Adipocyte (in vitro differentiated cells): ENCODE measurements around the gene SLC25A53.
"Not testable (repeated sequence)": the region's sequence is repeated elsewhere in the genome, so short reads cannot be mapped to it uniquely, and the experiment has no call there.

Source experiments
- DNase-seq: peaks from one replicate; pipeline ENCODE4 v3.0.0-alpha.2; 2015; ENCODE audit warnings: low read depth
- H3K27me3 ChIP-seq: replicated peaks from 2 replicates; pipeline ENCODE4 v1.7.0; 2013; ENCODE audit warnings: mild to moderate bottlenecking, low read length, moderate library complexity; ENCODE audit not compliant: control insufficient read depth, insufficient read depth
- H3K36me3 ChIP-seq: 2 replicates; pipeline ENCODE4 v1.7.0; 2013; ENCODE audit warnings: low read length, mild to moderate bottlenecking, moderate library complexity; ENCODE audit not compliant: control insufficient read depth, insufficient read depth, severe bottlenecking
- H3K4me1 ChIP-seq: 2 replicates; pipeline ENCODE4 v1.7.0; 2013; ENCODE audit warnings: mild to moderate bottlenecking, low read length, moderate library complexity; ENCODE audit not compliant: control insufficient read depth, insufficient read depth
- H3K4me3 ChIP-seq: 2 replicates; pipeline ENCODE4 v1.7.0; 2013; ENCODE audit warnings: mild to moderate bottlenecking, low read length, moderate library complexity
- H3K9ac ChIP-seq: 2 replicates; pipeline ENCODE4 v1.7.0; 2013; ENCODE audit warnings: mild to moderate bottlenecking, low read length, moderate library complexity
- H3K9me3 ChIP-seq: 2 replicates; pipeline ENCODE4 v1.7.0; 2013; ENCODE audit warnings: mild to moderate bottlenecking, low read length, moderate library complexity; ENCODE audit not compliant: control insufficient read depth

The SLC25A53 gene

GRCh38 chrX:104098919-104099318, 57.9 kb downstream of the SLC25A53 start:
- Histone ChIP-seq H3K27me3 (peaks cover 33% of the 10 kb centered on the region), H3K9me3 (peaks cover 3% of the 10 kb centered on the region), H3K9ac (no peak overlapping the region), H3K36me3 (no peaks in the 10 kb centered on the region), H3K4me3 (no peak overlapping the region), H3K4me1 (no peaks in the 10 kb centered on the region)
- DNase-seq: no peak

- Histone ChIP-seq H3K4me3 (no peak overlapping the region), H3K27me3 (peaks cover 37% of the 10 kb centered on the region), H3K9ac (no peak overlapping the region), H3K9me3 (peaks cover 3% of the 10 kb centered on the region), H3K4me1 (no peaks in the 10 kb centered on the region), H3K36me3 (no peaks in the 10 kb centered on the region)
- DNase-seq: peak; percentile 82
Observed at GRCh38 chrX:104098151-104098808, 58.5 kb downstream of the SLC25A53 start.

- Histone ChIP-seq H3K4me1 (no peaks in the 10 kb centered on the region), H3K36me3 (no peaks in the 10 kb centered on the region), H3K9ac (no peak overlapping the region), H3K4me3 (no peak overlapping the region), H3K27me3 (peaks cover 49% of the 10 kb centered on the region), H3K9me3 (peaks cover 10% of the 10 kb centered on the region)
- DNase-seq: no peak
Observed at GRCh38 chrX:104085919-104086318, 70.9 kb downstream of the SLC25A53 start.

GRCh38 chrX:104085477-104085876, 71.3 kb downstream of the SLC25A53 start:
- Histone ChIP-seq H3K27me3 (peaks cover 45% of the 10 kb centered on the region), H3K9ac (no peak overlapping the region), H3K9me3 (peaks cover 10% of the 10 kb centered on the region), H3K4me1 (no peaks in the 10 kb centered on the region), H3K4me3 (no peak overlapping the region), H3K36me3 (no peaks in the 10 kb centered on the region)
- no peak for DNase-seq

DNA sequence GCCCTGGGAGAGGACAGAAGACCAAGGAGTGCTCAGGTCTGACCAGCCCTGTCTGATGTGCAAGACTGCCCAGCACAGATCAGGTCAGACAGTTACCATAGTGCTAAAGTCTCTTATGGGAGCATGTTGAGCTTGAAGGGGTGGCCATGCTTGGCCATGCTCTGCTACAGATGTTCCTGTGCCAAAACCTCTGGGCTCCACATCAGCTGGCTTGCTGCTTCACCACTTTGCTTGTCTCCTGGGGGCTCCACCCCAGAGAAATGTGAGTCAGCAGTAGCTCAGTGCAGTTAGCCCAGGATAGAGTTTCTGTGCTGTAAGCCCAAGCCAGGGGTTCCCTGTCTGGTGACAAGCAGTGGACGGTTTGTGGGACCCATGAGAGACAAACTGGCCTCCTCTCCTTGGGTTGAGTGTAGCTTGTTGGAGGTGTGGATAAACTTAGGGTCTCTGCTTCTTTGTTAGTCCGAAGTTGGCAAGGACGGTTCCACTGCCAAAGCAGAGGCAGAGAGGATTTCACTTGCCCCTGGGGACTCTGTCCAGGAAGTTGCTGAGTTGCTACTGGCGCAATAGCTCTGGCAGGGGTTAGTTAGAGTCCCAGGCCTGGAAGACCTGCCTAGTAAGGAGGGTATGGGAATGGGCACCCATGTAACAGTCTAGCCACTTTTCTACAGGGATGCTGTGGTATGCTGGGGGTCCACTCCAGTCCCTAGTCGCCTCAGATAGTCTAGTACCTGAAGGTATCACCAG, 72.1 kb downstream of the SLC25A53 start:
- Histone ChIP-seq H3K36me3 (no peaks in the 10 kb centered on the region), H3K9ac (no peak overlapping the region), H3K4me3 (no peak overlapping the region), H3K4me1 (no peaks in the 10 kb centered on the region), H3K9me3 (peaks cover 8% of the 10 kb centered on the region), H3K27me3 (peaks cover 38% of the 10 kb centered on the region)
- DNase-seq: no peak

DNA sequence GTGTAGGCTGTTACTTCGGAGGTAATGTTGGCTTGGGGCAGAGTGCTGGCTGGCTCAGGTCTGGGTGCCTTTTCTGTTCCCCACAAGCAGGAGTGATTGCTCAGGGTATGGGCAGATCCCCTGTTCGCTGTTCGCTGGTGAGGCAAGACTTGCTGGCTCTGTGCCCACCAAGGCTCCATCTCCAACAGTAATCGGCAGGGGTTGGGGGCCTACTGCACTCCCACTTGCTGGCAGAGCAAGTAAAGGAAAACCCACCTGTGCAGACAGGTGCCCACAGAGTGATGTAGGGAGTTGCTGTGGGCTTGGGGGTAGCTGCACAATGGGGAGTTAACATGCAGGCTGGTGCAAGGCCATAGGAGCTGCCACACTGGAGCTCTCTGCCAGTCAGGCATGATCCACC, 72.7 kb downstream of the SLC25A53 start:
- H3K27me3 ChIP-seq: peaks cover 32% of the 10 kb centered on the region
- no peaks in the 10 kb centered on the region for H3K4me1 ChIP-seq
- DNase-seq: no peak
- H3K9ac ChIP-seq: no peak overlapping the region
- H3K36me3 ChIP-seq: no peaks in the 10 kb centered on the region
- no peak overlapping the region for H3K4me3 ChIP-seq
- H3K9me3 ChIP-seq: peaks cover 4% of the 10 kb centered on the region

DNA sequence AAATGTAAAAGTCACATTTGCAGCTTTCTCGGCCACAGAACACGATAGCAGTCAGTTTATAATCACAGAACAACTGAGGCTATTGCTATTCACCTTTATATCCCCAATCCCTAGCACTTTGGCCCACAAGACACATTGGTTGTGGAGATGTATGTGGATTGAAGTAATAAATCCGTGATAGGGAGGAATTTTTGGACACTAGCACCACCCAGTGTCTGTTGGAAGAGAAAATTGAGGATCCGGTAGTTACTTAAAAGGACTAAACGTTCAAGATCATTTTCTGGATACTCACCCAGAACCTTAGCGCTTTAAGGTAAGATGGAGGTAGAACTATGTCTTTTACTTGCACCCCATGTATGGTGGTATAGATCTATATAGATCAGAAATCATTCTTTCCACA, 79.0 kb downstream of the SLC25A53 start:
- H3K4me3 ChIP-seq, H3K4me1 ChIP-seq, H3K9ac ChIP-seq, DNase-seq, H3K9me3 ChIP-seq, H3K36me3 ChIP-seq, H3K27me3 ChIP-seq: not testable (repeated sequence)

DNA sequence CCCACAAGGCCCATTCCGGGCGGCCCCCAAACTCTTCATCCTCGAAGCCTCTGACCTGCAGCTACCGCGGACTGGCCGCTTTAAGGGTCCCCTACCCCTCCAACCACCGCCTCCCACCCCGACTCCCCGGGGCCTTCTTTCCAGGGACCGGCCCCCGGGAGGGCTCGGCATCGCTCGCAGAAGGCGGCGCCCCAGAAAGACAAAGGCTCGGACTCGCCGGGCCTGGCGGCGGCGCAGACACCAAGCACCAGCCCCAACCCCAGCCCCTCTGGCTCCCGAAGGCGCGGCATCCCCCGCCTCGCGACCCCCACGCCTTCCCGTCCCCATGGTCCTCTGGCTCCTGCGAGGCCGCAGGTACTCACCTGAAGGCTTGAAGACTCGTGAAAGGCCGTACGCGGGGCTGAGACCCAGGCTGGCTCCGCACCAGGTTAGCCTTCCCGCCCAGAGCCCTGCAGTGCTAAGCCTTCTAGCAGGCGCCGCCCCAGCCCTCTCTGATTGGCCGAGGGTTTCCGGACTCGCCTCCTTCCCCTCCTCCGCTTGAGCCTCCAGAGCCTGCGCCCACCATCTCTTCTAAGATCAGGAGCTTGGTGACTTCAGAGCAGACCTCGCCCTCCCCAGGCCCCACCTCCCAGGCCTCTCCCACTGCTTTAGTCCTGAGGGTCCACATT, 80.9 kb downstream of the SLC25A53 start, which contains the start of gene TMSB15C:
TSS of gene TMSB15C (minus strand) at position 459 of the 668 bp plus-strand sequence.
- not testable (repeated sequence) for H3K4me1 ChIP-seq, H3K4me3 ChIP-seq, H3K9ac ChIP-seq, H3K36me3 ChIP-seq, H3K9me3 ChIP-seq, H3K27me3 ChIP-seq, DNase-seq

GRCh38 chrX:104062636-104063035, 94.2 kb downstream of the SLC25A53 start:
- H3K9ac ChIP-seq, H3K4me3 ChIP-seq, H3K9me3 ChIP-seq, H3K36me3 ChIP-seq, H3K27me3 ChIP-seq, H3K4me1 ChIP-seq, DNase-seq: not testable (repeated sequence)

DNA sequence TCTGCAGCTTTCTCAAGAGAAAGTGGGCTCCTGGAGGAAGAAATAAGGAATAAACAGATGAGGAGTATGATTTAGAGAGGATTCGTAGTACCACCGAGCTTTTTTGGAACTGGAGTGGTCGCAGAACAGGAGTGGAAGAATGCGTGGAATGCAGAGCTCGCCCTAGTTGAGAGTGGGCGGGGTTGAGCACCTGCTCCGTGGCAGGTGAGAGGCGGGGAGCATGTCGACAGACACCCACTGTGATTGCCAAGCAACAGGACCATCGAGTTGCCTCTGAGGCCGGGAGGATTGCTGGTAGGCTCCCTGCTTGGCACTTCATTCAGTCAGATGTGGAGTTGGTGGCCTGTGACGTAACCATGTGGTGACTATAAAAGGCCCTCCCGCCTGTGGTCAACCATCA, 101.9 kb downstream of the SLC25A53 start:
- H3K9ac ChIP-seq, DNase-seq, H3K4me3 ChIP-seq, H3K9me3 ChIP-seq, H3K27me3 ChIP-seq, H3K4me1 ChIP-seq, H3K36me3 ChIP-seq: not testable (repeated sequence)
